GM12878 (cell line): Measurements from ENCODE around the gene ARHGEF11. TPM values are rescaled to one million over a fixed set of nuclear protein-coding genes. Genes with fewer than 3 reads are reported as not detected.

ENCODE experiments used
- ATAC-seq: fragments of 200-7000 bp; cut with Tn5 transposase; 3 replicates; pipeline ENCODE4 v1.9.1; 2020; ENCODE audit warnings: mild to moderate bottlenecking, moderate library complexity
- BruUV-seq: library from RNA; stranded (reverse); fragments of 400-500 nt; replicated peaks from 2 replicates; lab custom pipeline; 2021; lab: Mats Ljungman, UMichigan
- CTCF ChIA-PET: fragments of 300-600 bp; sonication (Branson Sonifier 250); formaldehyde crosslinking; extraction: SDS; loops from one replicate; lab custom pipeline; 2021; ENCODE audit warnings: inconsistent platforms; lab: Yijun Ruan, JAX
- POLR2A ChIA-PET: fragments of 350-600 bp; formaldehyde crosslinking; extraction: SDS; loops from one replicate; lab custom pipeline; 2021; ENCODE audit warnings: inconsistent platforms; lab: Charles Lee
- RAD21 ChIA-PET: fragments of 300-600 bp; sonication (Branson Sonifier 250); formaldehyde crosslinking; loops from one replicate; lab custom pipeline; 2023; ENCODE audit warnings: antibody characterized with exemption; ENCODE audit not compliant: unreplicated experiment; lab: Charles Lee
- SMC1A ChIA-PET: fragments of 300-600 bp; sonication (Branson Sonifier 250); formaldehyde crosslinking; loops from one replicate; lab custom pipeline; 2023; ENCODE audit not compliant: unreplicated experiment, uncharacterized antibody; lab: Charles Lee
- DNase-seq: peaks from one replicate; pipeline ENCODE4 v3.0.0-alpha.2; 2011; ENCODE audit warnings: low read depth, low spot score
- FAIRE-seq: peaks from 3 replicates; lab custom pipeline; 2011; peaks lifted over from hg19 to GRCh38; lab: Jason Lieb, UNC
- H2AFZ ChIP-seq: 2 replicates; pipeline ENCODE4 v1.6.0; 2011; ENCODE audit warnings: low read depth, low read length, control low read depth; ENCODE audit not compliant: control insufficient read depth
- H3K27ac ChIP-seq: 2 replicates; pipeline ENCODE4 v1.5.1; 2011; ENCODE audit warnings: control low read depth; ENCODE audit not compliant: control insufficient read depth, insufficient read depth
- H3K27me3 ChIP-seq, 2 experiments: replicated peaks in 1 of 2; 2 replicates each; pipeline versions ENCODE4 v1.6.0 to v1.6.1; 2011; ENCODE audit warnings: low read length in 1 of 2; ENCODE audit not compliant: control insufficient read depth in 2 of 2, insufficient read depth in 2 of 2
- H3K36me3 ChIP-seq, 2 experiments: 2 replicates each; pipeline ENCODE4 v1.5.1; 2011; ENCODE audit warnings: low read length in 1 of 2; ENCODE audit not compliant: control insufficient read depth in 2 of 2, insufficient read depth in 2 of 2
- H3K4me1 ChIP-seq: 2 replicates; pipeline ENCODE4 v1.6.1; 2011; ENCODE audit warnings: mild to moderate bottlenecking, low read length, moderate library complexity, mixed read lengths; ENCODE audit not compliant: control insufficient read depth, insufficient read depth
- H3K4me2 ChIP-seq: 2 replicates; pipeline ENCODE4 v1.6.0; 2011; ENCODE audit warnings: control low read depth; ENCODE audit not compliant: control insufficient read depth, insufficient read depth
- H3K4me3 ChIP-seq: fragments of 200-600 bp; sonication (generic); 2 replicates; pipeline ENCODE4 v1.5.1; 2016
- H3K79me2 ChIP-seq: 2 replicates; pipeline ENCODE4 v1.6.0; 2011; ENCODE audit warnings: low read length; ENCODE audit not compliant: control insufficient read depth, insufficient read depth
- H3K9ac ChIP-seq: 2 replicates; pipeline ENCODE4 v1.8.0; 2011; ENCODE audit warnings: low read length, control low read depth, mixed read lengths; ENCODE audit not compliant: control insufficient read depth, insufficient read depth
- H3K9me3 ChIP-seq: replicated peaks from 3 replicates; pipeline ENCODE4 v1.5.1; 2011; ENCODE audit warnings: mild to moderate bottlenecking, low read length; ENCODE audit not compliant: control insufficient read depth, insufficient read depth
- H4K20me1 ChIP-seq: 2 replicates; pipeline ENCODE4 v1.6.0; 2011; ENCODE audit not compliant: control insufficient read depth, insufficient read depth
- BACH1 ChIP-seq: fragments of 450-650 bp; IDR thresholded peaks from 2 replicates; pipeline ENCODE4 v1.6.1; 2017; ENCODE audit warnings: mild to moderate bottlenecking, borderline replicate concordance
- CBX3 ChIP-seq: fragments of 200-600 bp; sonication (generic); IDR thresholded peaks from 2 replicates; pipeline ENCODE4 v1.6.1; 2016; ENCODE audit warnings: low read depth, borderline replicate concordance
- FOXM1 ChIP-seq: IDR thresholded peaks from 2 replicates; pipeline ENCODE4 v1.6.1; 2012; ENCODE audit warnings: low read depth, mild to moderate bottlenecking, inconsistent platforms, low read length, moderate library complexity
- HDGF ChIP-seq: fragments of 450-650 bp; IDR thresholded peaks from 2 replicates; pipeline ENCODE4 v1.6.1; 2016; ENCODE audit warnings: antibody characterized with exemption
- NR2C2 ChIP-seq: IDR thresholded peaks from 2 replicates; pipeline ENCODE4 v1.6.1; 2011; ENCODE audit warnings: borderline replicate concordance, low read depth; ENCODE audit not compliant: control insufficient read depth, insufficient read length
- POLR2A ChIP-seq: IDR thresholded peaks from 2 replicates; pipeline ENCODE4 v1.6.1; 2011; ENCODE audit warnings: low read depth, mild to moderate bottlenecking, low read length
- POLR2AphosphoS2 ChIP-seq: IDR thresholded peaks from 2 replicates; pipeline ENCODE4 v1.6.1; 2011; ENCODE audit warnings: low read depth, mild to moderate bottlenecking, low read length, improper control_type of control experiment, moderate library complexity
- POLR2AphosphoS5 ChIP-seq: IDR thresholded peaks from 2 replicates; pipeline ENCODE4 v1.6.1; 2011; ENCODE audit warnings: mild to moderate bottlenecking, low read length, inconsistent platforms
- SP1 ChIP-seq: IDR thresholded peaks from one replicate; pipeline ENCODE4 v1.6.1; 2011; ENCODE audit warnings: low read depth, low read length
- TAF1 ChIP-seq: IDR thresholded peaks from 2 replicates; pipeline ENCODE4 v1.6.1; 2011; ENCODE audit warnings: mild to moderate bottlenecking, low read depth, low read length, borderline replicate concordance
- WRNIP1 ChIP-seq: IDR thresholded peaks from 2 replicates; pipeline ENCODE4 v1.6.1; 2011; ENCODE audit warnings: low read depth, low read length, improper control_type of control experiment, borderline replicate concordance
- ZNF384 ChIP-seq: IDR thresholded peaks from 2 replicates; pipeline ENCODE4 v1.6.1; 2012; ENCODE audit warnings: low read depth, mild to moderate bottlenecking, low read length, improper control_type of control experiment, borderline replicate concordance
- WGBS: methylation state at CpG from one replicate; pipeline ENCODE4 v1.1.6; 2016; ENCODE audit warnings: low lambda C conversion rate; ENCODE audit not compliant: insufficient replicate concordance, insufficient coverage; ENCODE audit errors: missing lambda C conversion rate; 5-methylcytosine and 5-hydroxymethylcytosine counted together
- in situ Hi-C: fragments of 300-500 bp; cut with MboI; formaldehyde crosslinking; loops from 9 replicates; pipeline ENCODE4 v1.14.3; 2018; ENCODE audit warnings: mixed read lengths
- intact Hi-C: fragments of 100-400 bp; cut with micrococcal nuclease; formaldehyde crosslinking; loops from one replicate; pipeline ENCODE4 v1.14.2; 2022; ENCODE audit not compliant: unreplicated experiment
- polyA plus RNA-seq, 11 experiments: library from polyadenylated mRNA; depleted of rRNA in 4 of 11; unstranded in 6 of 11; stranded (reverse) in 5 of 11; fragments of >200 nt; fragmentation: Nextera tagmentation in 4 of 11; fragmentation: Illumina TruSeq in 1 of 11; extraction: Ambion mirVana in 4 of 11; extraction: Trizol in 1 of 11; gene quantifications; 1 replicate in 1 of 11; 2 replicates in 10 of 11; pipeline versions ENCODE4 v1.2.1 to v1.2.3, GENCODE V29; 2011 to 2016; ENCODE audit warnings: inconsistent platforms in 2 of 11, missing spikeins in 2 of 11, low read depth in 1 of 11
- total RNA-seq, 4 experiments: library from RNA; depleted of rRNA in 3 of 4; stranded (reverse); fragments of >200 nt in 3 of 4; fragmentation: Illumina TruSeq in 1 of 4; extraction: Trizol in 1 of 4; gene quantifications; 2 replicates each; pipeline versions ENCODE4 v1.2.1 to v1.2.3, GENCODE V29; 2013 to 2021
- TF ChIP-seq, protein P1 (sequence below), 3 experiments: IDR thresholded peaks in 2 of 3; conservative IDR thresholded peaks in 1 of 3; 2 replicates each; pipeline ENCODE4 v1.5.1; 2011; ENCODE audit warnings: low read depth in 3 of 3, low read length in 3 of 3, mild to moderate bottlenecking in 3 of 3, control low read depth in 2 of 3, moderate library complexity in 2 of 3, inconsistent platforms in 1 of 3, mixed read lengths in 1 of 3; ENCODE audit not compliant: control insufficient read depth in 2 of 3, insufficient read depth in 1 of 3; ENCODE audit errors: extremely low read depth in 1 of 3

The ARHGEF11 gene
- total and polyA plus RNA-seq, 10 of the 15 experiments (the other 5 are each of a cell fraction or from before 2014, with no cell fraction given), result 0.05 to 12.7 (median 1.8) TPM

- no peaks in the 10 kb centered on the region for H3K4me1 ChIP-seq
- RAD21 ChIA-PET, result interaction anchor here (5.6 kb wide), 1 partner anchor 160 kb away, joined by 33 read pairs; no protein-coding TSS in a partner anchor
- H3K36me3 ChIP-seq, result no peaks in the 10 kb centered on the region
- peaks cover 0 to 2% of the 10 kb centered on the region in 2 experiments; a peak in 1 of 4 replicates for H3K27me3 ChIP-seq
- no peak overlapping the region for H3K9ac ChIP-seq
- TF ChIP-seq TAF1, result no peak
- TF ChIP-seq POLR2A, result no peak
- TF ChIP-seq, all 136 proteins: peak for 0
- ChIA-PET SMC1A (no interaction called here), POLR2A (no interaction called here), CTCF (interaction anchor here (1.0 to 1.1 kb wide), 2 partner anchors 160 to 282 kb away, joined by 3 read pairs; no protein-coding TSS in a partner anchor)
- ATAC-seq (no peak), DNase-seq (no peak), FAIRE-seq (no peak)
- intact Hi-C loops (loop anchor here (5.0 to 10.0 kb wide), 3 partner anchors 43 to 240 kb away; no protein-coding TSS in a partner anchor), in situ Hi-C loops (no loop called here)
- Histone ChIP-seq H2AFZ (no peak overlapping the region), H3K9me3 (no peaks in the 10 kb centered on the region), H3K4me2 (no peak overlapping the region), H3K79me2 (no peaks in the 10 kb centered on the region), H3K4me3 (no peak overlapping the region), H3K27ac (no peak overlapping the region), H4K20me1 (no peaks in the 10 kb centered on the region)
- 41% methylated on average over 9 of the region's 9 CpGs for WGBS
- BruUV-seq, result no TSS peak
These were observed 131.1 kb downstream of the ARHGEF11 start for GRCh38 chr1:156914440-156914856.

GRCh38 chr1:156913809-156914387 lies 131.6 kb downstream of the ARHGEF11 start:
- peaks cover 0 to 2% of the 10 kb centered on the region in 2 experiments; a peak in 1 of 4 replicates for H3K27me3 ChIP-seq
- ATAC-seq, result no peak

More at GRCh38 chr1:156913809-156914387, 131.6 kb downstream of the ARHGEF11 start:
- TF ChIP-seq NR2C2 (no peak), WRNIP1 (no peak), SP1 (no peak), CBX3 (no peak), BACH1 (no peak), ZNF384 (no peak), FOXM1 (no peak), HDGF (no peak), POLR2AphosphoS5 (no peak), POLR2AphosphoS2 (no peak)
- TF ChIP-seq, protein P1, sequence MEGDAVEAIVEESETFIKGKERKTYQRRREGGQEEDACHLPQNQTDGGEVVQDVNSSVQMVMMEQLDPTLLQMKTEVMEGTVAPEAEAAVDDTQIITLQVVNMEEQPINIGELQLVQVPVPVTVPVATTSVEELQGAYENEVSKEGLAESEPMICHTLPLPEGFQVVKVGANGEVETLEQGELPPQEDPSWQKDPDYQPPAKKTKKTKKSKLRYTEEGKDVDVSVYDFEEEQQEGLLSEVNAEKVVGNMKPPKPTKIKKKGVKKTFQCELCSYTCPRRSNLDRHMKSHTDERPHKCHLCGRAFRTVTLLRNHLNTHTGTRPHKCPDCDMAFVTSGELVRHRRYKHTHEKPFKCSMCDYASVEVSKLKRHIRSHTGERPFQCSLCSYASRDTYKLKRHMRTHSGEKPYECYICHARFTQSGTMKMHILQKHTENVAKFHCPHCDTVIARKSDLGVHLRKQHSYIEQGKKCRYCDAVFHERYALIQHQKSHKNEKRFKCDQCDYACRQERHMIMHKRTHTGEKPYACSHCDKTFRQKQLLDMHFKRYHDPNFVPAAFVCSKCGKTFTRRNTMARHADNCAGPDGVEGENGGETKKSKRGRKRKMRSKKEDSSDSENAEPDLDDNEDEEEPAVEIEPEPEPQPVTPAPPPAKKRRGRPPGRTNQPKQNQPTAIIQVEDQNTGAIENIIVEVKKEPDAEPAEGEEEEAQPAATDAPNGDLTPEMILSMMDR (IDR thresholded peaks at IDR 0.05 in 2 of 3, conservative IDR thresholded peaks at IDR 0.05 in 1 of 3; ENCODE audit: control insufficient read depth in 2 of 3, extremely low read depth in 1 of 3, insufficient read depth in 1 of 3, low read depth in 3 of 3, low read length in 3 of 3), result no peak
- no peaks in the 10 kb centered on the region for H3K36me3 ChIP-seq
- CTCF ChIA-PET, result interaction anchor here (0.5 to 1.6 kb wide), 4 partner anchors 76 to 282 kb away, joined by 3 to 6 read pairs (median 3); no protein-coding TSS in a partner anchor
- no peaks in the 10 kb centered on the region for H3K79me2 ChIP-seq
- intact Hi-C loops, result loop anchor here (5.0 to 10.0 kb wide), 3 partner anchors 43 to 241 kb away; no protein-coding TSS in a partner anchor
- H4K20me1 ChIP-seq, result no peaks in the 10 kb centered on the region
- no peak overlapping the region for H3K9ac ChIP-seq
- WGBS, result 15% methylated on average over 13 of the region's 13 CpGs
- H3K9me3 ChIP-seq, result no peaks in the 10 kb centered on the region
- no peak overlapping the region for H2AFZ ChIP-seq
- POLR2A ChIA-PET, result no interaction called here
- FAIRE-seq (no peak), DNase-seq (no peak)
- no peak overlapping the region for H3K27ac ChIP-seq
- RAD21 ChIA-PET, result interaction anchor here (5.6 kb wide), 1 partner anchor 160 kb away, joined by 33 read pairs; no protein-coding TSS in a partner anchor
- H3K4me3 ChIP-seq, result no peak overlapping the region
- SMC1A ChIA-PET, result interaction anchor here (0.5 to 1.0 kb wide), 3 partner anchors 100 to 327 kb away, joined by 3 to 4 read pairs (median 3); no protein-coding TSS in a partner anchor
- in situ Hi-C loops, result no loop called here
- H3K4me1 ChIP-seq, result no peaks in the 10 kb centered on the region
- no peak overlapping the region for H3K4me2 ChIP-seq
- BruUV-seq, result no TSS peak
